ENCODE measurements around the gene ASS1.
A peak's percentile ranks its signal among the peaks of the same experiment; 100 is the strongest.

The ASS1 gene

GRCh38 chr9:130414910-130415746 is 29.6 kb upstream of the ASS1 start:
- DNase-seq (ENCODE audit: low read depth) = no peak
- no peak overlapping the region for H3K4me3 ChIP-seq (ENCODE audit: low read depth, low read length)

DNA sequence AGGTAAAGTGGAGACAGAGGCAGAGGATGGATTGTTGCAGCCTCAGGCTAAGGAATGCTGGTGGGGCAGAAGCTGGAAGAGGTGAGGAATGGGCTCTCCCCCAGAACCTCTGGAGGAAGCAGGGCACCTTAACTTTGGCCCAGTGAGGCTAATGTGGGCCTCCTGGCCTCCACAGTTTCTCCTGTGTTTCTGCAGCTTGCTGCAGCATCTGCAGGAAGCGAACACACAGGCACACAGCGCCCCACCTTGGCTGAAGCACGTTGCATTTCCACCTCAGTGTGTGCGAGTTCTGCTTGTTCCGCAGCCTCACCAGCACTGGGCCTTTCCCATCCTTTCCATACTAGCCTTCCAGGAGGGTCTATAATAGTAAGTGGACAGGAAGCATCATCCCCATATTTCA is 27.2 kb upstream of the ASS1 start:
- no peak overlapping the region for H3K4me3 ChIP-seq (ENCODE audit: low read depth, low read length)
- DNase-seq (ENCODE audit: low read depth) = no peak

DNA sequence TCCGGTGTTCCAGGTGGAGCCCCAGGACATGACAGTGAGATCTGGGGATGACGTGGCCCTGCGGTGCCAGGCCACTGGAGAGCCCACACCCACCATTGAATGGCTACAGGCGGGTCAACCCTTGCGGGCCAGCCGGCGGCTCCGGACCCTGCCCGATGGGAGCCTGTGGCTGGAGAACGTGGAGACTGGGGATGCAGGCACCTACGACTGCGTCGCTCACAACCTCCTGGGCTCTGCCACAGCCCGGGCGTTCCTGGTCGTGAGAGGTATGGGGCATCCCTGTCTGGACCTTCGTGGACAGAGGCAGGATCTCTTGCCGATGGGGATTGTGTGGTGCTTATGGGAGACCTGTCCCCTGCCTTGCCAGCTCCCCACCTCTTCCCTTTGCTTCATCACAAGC is 26.0 kb upstream of the ASS1 start:
- no peak overlapping the region for H3K4me3 ChIP-seq (ENCODE audit: low read depth, low read length)
- no peak for DNase-seq (ENCODE audit: low read depth)

DNA sequence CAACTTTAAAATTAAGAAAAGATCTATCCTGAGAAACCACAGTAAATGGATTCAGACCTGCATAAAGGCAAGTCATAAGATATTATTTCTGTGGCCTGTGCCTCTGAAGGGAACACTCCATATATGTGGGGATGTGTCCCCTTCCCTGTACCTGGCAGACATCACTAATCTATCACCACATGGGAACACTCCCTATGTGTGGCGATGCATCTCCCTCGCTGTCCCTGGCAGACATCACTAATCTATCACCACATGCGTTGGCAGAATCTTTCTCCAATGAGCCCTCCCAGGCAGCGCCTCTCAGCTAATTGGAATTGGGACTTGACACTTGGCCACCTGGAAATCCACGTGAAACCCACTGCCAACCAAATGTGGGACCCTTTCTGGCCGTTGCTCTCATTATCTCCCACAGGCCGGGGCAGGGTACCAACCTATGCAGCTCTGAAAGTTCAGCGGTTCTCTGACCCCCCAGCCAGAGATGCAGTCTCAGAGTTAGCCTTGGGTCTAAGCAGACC is 25.2 kb upstream of the ASS1 start:
- H3K4me3 ChIP-seq (ENCODE audit: low read depth, low read length) = no peak overlapping the region
- DNase-seq (ENCODE audit: low read depth) = no peak

DNA sequence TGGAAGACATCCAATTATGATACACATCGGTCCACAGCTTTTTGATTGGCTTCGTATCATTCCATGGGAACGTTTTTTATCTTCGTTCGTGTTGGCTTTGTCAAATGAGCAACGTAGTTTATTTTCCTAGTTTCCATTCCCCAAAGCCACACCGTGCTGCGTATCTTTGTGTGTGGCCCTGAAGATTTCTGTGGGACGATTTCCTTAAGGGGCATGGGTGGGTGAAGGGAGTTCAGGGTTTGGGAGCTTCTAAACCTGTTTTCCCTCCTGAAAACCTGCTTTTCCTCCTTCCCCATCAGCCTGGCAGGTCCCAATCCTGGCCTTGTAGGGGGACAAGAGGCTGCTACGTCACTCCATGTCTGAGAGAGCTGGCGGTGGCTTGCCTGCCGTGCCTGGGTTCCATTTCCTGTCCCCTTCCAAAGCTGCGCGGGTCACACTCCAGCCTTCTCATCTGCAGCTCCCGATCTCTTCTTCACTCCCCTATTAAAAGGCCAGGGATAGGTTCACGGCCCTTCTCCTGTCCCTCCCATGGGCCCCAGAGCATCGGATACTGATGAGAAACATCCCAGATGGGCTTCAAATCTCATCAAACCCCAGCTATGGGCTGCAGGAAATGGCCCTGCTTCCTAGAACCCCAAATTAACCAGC is 23.5 kb upstream of the ASS1 start:
- DNase-seq (ENCODE audit: low read depth) = no peak
- H3K4me3 ChIP-seq (ENCODE audit: low read depth, low read length) = no peak overlapping the region

- no peak overlapping the region for H3K4me3 ChIP-seq (ENCODE audit: low read depth, low read length)
- peak; percentile 63 for DNase-seq (ENCODE audit: low read depth)
Measured at GRCh38 chr9:130421802-130422276, 22.9 kb upstream of the ASS1 start.

DNA sequence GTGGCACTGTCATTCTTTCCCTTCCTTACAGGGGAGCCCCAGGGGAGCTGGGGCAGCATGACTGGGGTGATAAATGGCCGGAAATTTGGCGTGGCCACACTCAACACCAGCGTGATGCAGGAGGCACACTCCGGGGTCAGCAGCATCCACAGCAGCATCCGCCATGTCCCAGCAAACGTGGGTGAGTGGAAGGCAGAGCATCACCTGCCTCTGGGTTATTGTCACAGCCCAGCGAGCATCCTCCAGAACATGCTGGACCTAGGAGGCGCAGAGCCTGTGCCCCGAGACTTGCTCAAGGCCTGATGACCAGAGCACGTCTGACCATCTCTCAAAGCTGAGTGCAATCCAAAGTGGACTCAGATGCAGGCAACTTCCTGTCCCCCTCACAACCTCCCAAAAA is 22.2 kb upstream of the ASS1 start:
- no peak overlapping the region for H3K4me3 ChIP-seq (ENCODE audit: low read depth, low read length)
- DNase-seq (ENCODE audit: low read depth) = no peak

DNA sequence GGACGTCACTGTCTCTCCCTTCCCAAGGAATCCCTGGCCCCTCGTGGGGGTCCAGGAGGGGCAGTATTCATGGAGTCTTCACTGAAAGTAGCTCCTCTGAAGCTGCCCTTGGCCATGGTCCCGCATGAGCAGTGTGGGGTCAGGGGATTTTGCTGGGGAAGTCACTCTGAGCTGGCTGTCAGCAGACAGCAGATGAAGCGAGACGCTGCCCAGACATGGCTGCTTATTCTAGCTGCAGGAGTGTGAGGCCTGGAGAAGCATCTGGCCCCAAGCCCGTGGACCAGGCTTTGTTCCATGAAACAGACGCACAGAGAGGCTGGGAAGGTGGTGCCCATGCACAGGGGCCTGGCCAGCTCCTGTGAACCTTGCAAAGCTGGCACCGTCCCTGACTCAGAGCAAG is 21.5 kb upstream of the ASS1 start:
- H3K4me3 ChIP-seq (ENCODE audit: low read depth, low read length) = no peak overlapping the region
- no peak for DNase-seq (ENCODE audit: low read depth)

GRCh38 chr9:130424595-130425454 is 19.9 kb upstream of the ASS1 start:
- H3K4me3 ChIP-seq (ENCODE audit: low read depth, low read length) = no peak overlapping the region
- DNase-seq (ENCODE audit: low read depth) = no peak

DNA sequence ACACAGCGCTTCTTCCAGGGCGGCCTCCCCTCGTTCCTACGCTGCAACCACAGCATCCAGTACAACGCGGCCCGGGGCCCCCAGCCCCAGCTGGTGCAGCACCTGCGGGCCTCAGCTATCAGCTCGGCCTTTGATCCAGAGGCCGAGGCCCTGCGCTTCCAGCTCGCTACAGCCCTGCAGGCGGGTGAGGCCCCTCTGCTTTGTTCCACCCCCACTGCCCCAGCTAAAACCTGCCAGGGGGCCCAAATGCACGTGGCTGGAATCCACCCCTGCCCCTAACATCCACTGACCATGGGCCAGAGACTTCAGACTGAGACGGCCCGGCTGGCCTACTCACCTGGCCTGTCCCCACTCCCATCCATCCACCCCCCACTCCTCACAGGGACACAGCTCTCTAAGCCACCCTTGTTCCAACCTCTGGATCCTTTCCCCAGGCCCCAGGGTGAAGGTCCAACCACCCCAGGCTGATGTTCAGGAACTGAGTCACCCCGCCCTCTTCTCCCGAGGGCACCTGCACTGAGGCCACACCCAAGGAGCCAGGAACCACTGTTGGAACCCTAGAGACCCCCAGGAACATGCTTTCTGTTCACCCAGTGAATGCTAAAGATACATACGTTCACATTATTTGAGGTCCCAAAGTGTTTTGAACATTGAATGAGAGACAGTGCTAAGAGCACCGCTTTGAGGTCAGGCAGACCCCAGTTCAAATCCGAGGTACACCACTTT is 18.9 kb upstream of the ASS1 start:
- DNase-seq (ENCODE audit: low read depth) = no peak
- H3K4me3 ChIP-seq (ENCODE audit: low read depth, low read length) = no peak overlapping the region

GRCh38 chr9:130426467-130426773 is 18.3 kb upstream of the ASS1 start:
- no peak for DNase-seq (ENCODE audit: low read depth)
- no peak overlapping the region for H3K4me3 ChIP-seq (ENCODE audit: low read depth, low read length)

DNA sequence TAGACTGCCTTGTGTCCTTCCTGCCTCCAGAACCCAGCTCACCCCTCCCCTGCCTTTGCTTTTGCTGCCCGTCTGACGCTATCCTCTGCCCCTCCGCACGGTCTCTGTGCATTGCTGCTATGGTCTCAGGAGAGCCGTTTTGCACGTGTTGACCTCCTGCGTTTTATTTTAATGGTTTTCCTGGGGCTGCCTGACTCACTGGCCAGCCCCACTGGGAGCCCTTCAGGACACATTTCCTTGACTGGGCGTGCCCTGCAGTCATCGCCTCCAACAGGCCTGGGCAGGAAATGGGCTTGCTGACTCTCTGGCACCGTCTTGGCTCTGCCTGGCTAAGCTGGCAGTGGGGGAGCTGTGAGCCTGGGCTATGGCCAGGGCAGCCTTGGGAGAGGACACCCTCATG is 17.9 kb upstream of the ASS1 start:
- DNase-seq (ENCODE audit: low read depth) = peak; percentile 66

DNA sequence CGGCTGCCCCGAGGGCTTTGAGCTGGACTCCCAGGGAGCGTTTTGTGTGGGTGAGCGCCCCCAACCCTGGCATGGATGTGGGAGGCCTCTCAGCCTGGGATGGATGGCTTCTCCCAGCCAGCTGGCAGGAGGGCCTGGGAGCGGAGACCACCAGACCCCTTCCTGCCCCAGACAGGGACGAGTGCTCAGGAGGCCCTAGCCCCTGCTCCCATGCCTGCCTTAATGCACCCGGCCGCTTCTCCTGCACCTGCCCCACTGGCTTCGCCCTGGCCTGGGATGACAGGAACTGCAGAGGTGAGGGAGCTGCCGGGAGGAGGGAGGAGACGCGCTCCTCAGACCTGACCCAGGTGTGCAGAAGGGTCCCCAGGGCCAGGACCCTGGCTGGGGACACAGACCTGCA is 17.4 kb upstream of the ASS1 start:
- no peak for DNase-seq (ENCODE audit: low read depth)
- H3K4me3 ChIP-seq (ENCODE audit: low read depth, low read length) = no peak overlapping the region

More for the DNA sequence above, 17.9 kb upstream of the ASS1 start:
- no peak overlapping the region for H3K4me3 ChIP-seq (ENCODE audit: low read depth, low read length)

DNA sequence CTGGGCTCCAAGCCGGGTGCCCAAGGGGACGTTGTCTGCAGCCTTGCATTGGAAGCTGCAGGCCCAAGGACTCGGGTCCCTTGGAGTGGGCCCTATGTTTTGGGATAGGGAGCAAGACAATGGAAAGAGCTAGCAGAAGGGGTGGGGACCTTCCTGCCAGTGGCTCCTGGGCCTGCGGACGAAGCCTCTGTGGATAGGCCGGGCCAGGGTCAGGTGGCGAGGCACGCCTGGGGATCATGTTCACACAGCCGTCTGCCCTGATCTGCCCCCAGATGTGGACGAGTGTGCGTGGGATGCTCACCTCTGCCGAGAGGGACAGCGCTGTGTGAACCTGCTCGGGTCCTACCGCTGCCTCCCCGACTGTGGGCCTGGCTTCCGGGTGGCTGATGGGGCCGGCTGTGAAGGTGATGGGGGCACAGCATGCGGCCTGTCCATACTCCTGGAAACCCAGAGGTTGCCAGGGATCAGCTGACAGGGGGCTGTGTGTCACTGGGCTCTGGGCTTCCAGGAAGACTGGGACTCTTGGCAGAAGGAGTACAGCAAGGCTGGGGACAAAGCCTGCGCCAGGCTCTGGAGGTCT is 16.6 kb upstream of the ASS1 start:
- no peak overlapping the region for H3K4me3 ChIP-seq (ENCODE audit: low read depth, low read length)
- no peak for DNase-seq (ENCODE audit: low read depth)

DNA sequence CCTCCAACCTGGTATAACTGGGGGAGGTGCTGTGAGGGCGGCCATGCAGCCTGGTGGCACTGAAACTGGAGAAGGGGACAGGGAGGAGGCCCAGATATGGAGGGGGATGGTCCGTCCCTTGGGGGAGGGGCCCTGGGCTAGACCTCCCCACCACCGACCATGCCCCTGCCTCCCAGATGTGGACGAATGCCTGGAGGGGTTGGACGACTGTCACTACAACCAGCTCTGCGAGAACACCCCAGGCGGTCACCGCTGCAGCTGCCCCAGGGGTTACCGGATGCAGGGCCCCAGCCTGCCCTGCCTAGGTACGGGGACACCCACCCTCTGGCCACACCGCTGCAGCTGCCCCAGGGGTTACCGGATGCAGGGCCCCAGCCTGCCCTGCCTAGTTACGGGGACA is 15.4 kb upstream of the ASS1 start:
- no peak overlapping the region for H3K4me3 ChIP-seq (ENCODE audit: low read depth, low read length)
- DNase-seq (ENCODE audit: low read depth) = no peak

DNA sequence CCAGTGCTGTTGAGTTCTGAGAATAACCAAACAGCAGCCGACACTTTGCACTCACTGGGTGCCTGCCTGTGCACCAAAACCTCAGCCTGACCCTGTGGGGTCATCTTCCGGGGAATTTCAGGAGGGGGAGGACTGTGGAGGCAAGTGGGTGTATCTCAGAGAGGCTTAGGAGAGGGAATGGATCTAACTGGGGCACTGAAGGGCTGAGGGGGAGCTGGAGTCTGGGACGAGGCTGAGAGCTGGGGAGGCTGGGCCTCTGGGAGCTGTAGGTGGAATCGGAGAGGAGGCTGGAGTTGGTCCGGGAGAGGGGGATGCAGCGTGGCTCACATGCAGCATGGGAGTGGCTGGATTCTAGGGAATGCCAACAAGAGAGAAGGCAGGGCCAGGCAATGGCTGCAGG is 14.9 kb upstream of the ASS1 start:
- DNase-seq (ENCODE audit: low read depth) = no peak
- H3K4me3 ChIP-seq (ENCODE audit: low read depth, low read length) = no peak overlapping the region

DNA sequence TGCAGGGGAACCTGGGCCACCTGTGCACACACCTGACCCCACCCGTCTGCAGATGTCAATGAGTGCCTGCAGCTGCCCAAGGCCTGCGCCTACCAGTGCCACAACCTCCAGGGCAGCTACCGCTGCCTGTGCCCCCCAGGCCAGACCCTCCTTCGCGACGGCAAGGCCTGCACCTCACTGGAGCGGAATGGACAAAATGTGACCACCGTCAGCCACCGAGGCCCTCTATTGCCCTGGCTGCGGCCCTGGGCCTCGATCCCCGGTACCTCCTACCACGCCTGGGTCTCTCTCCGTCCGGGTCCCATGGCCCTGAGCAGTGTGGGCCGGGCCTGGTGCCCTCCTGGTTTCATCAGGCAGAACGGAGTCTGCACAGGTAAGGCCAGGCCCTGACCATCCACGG is 14.5 kb upstream of the ASS1 start:
- no peak overlapping the region for H3K4me3 ChIP-seq (ENCODE audit: low read depth, low read length)
- DNase-seq (ENCODE audit: low read depth) = no peak

GRCh38 chr9:130430734-130431535 is 13.8 kb upstream of the ASS1 start:
- no peak overlapping the region for H3K4me3 ChIP-seq (ENCODE audit: low read depth, low read length)
- no peak for DNase-seq (ENCODE audit: low read depth)

Measured in skeletal muscle cell (primary cell).